GM21390 (cell line): ENCODE data around the gene TBX15.

Source experiments
- ATAC-seq: cut with Tn5 transposase; IDR thresholded peaks from one replicate; pipeline ENCODE4 v1.9.1; 2021; ENCODE audit not compliant: unreplicated experiment

The TBX15 gene

GRCh38 chr1:118988186-118989005 lies at the start of gene TBX15:
TSS of gene TBX15 (minus strand) at chr1:118988343. CDS start at chr1:118987795, 548 bp downstream.
- ATAC-seq: no peak

GRCh38 chr1:119034359-119034758 lies 46.2 kb upstream of the TBX15 start:
- ATAC-seq: no peak

GRCh38 chr1:119032986-119033385 lies 44.8 kb upstream of the TBX15 start:
- ATAC-seq: no peak

GRCh38 chr1:119027759-119028158 lies 39.6 kb upstream of the TBX15 start:
- no peak for ATAC-seq

GRCh38 chr1:119026956-119027355 lies 38.8 kb upstream of the TBX15 start:
- ATAC-seq: no peak

- ATAC-seq: no peak
Observed at GRCh38 chr1:119015547-119015946, 27.4 kb upstream of the TBX15 start.

- ATAC-seq: no peak
Observed at GRCh38 chr1:119012383-119012782, 24.2 kb upstream of the TBX15 start.

- no peak for ATAC-seq
Observed at GRCh38 chr1:119011706-119012105, 23.6 kb upstream of the TBX15 start.

- no peak for ATAC-seq
Observed at GRCh38 chr1:119011116-119011515, 23.0 kb upstream of the TBX15 start.

GRCh38 chr1:119010201-119010600 lies 22.1 kb upstream of the TBX15 start:
- no peak for ATAC-seq

- no peak for ATAC-seq
Observed at GRCh38 chr1:119009312-119009655, 21.1 kb upstream of the TBX15 start.

- peak; percentile 50 for ATAC-seq
Observed at GRCh38 chr1:119008483-119009311, 20.6 kb upstream of the TBX15 start.

- ATAC-seq: peak; percentile 17
Observed at GRCh38 chr1:119007670-119008482, 19.7 kb upstream of the TBX15 start.

GRCh38 chr1:119007339-119007669 lies 19.2 kb upstream of the TBX15 start:
- no peak for ATAC-seq

- ATAC-seq: no peak
Observed at GRCh38 chr1:119006406-119007279, 18.5 kb upstream of the TBX15 start.

- ATAC-seq: no peak
Observed at GRCh38 chr1:119005724-119006405, 17.7 kb upstream of the TBX15 start.

GRCh38 chr1:119004781-119005180 lies 16.6 kb upstream of the TBX15 start:
- no peak for ATAC-seq

- ATAC-seq: no peak
Observed at GRCh38 chr1:119004129-119004527, 16.0 kb upstream of the TBX15 start.

- ATAC-seq: no peak
Observed at GRCh38 chr1:119003413-119004128, 15.4 kb upstream of the TBX15 start.
